NB4 (cell line): ENCODE results near the gene PLEKHG2.
A peak's percentile ranks its signal among the peaks of the same experiment; 100 is the strongest.

Source experiments
- POLR2A ChIP-seq: IDR thresholded peaks from 2 replicates; pipeline ENCODE4 v1.6.1; 2011; ENCODE audit warnings: mild to moderate bottlenecking; ENCODE audit not compliant: insufficient read length; ENCODE audit errors: extremely low read depth
- TF ChIP-seq, protein P1 (sequence below): IDR thresholded peaks from one replicate; pipeline ENCODE4 v1.5.1; 2012; ENCODE audit warnings: low read depth, low read length
- TF ChIP-seq, protein P2 (sequence below): IDR thresholded peaks from 2 replicates; pipeline ENCODE4 v1.6.1; 2011; ENCODE audit warnings: low read depth, low read length

DNA sequence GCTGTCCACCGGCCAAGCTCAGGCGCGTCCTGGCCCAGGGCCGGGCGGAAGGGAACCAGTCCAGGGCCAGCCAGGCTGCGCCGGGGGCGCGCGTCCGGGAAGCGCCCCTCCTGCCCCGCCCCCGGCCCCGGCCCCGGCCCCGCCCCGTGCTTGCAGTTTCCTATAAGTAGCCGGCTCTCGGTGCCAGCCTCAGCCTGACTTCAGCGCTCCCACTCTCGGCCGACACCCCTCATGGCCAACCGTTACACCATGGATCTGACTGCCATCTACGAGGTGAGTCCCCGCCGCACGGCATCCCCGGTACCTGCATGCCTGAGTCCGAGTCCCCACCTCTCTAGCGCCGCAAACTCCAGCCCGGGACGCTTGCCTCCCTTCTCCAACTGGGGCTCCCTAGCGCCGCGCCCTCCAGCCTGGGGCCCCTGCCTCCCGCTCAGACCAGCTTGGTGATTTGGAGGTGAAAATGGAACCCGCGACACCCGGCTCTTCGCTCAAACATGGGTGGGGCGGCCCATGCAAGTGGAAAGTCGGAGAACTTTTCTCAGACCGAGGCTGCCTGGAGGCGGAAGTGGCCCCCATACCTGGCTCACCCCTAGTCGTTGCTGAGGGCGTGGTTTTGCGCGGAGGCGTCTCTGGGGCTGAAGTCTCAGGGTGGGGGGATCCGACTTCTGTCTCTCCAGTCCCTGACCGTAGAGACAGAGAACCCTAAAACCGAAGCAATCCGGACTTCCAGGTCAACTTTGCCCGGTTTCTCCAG lies 5.6 kb upstream of the PLEKHG2 start, which contains the start of gene ZFP36:
- TF ChIP-seq POLR2A = peak; percentile 91
- TF ChIP-seq, protein P1, sequence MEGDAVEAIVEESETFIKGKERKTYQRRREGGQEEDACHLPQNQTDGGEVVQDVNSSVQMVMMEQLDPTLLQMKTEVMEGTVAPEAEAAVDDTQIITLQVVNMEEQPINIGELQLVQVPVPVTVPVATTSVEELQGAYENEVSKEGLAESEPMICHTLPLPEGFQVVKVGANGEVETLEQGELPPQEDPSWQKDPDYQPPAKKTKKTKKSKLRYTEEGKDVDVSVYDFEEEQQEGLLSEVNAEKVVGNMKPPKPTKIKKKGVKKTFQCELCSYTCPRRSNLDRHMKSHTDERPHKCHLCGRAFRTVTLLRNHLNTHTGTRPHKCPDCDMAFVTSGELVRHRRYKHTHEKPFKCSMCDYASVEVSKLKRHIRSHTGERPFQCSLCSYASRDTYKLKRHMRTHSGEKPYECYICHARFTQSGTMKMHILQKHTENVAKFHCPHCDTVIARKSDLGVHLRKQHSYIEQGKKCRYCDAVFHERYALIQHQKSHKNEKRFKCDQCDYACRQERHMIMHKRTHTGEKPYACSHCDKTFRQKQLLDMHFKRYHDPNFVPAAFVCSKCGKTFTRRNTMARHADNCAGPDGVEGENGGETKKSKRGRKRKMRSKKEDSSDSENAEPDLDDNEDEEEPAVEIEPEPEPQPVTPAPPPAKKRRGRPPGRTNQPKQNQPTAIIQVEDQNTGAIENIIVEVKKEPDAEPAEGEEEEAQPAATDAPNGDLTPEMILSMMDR = no peak
- TF ChIP-seq, protein P2, sequence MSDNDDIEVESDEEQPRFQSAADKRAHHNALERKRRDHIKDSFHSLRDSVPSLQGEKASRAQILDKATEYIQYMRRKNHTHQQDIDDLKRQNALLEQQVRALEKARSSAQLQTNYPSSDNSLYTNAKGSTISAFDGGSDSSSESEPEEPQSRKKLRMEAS = no peak
